H9 (cell line): ENCODE data around the gene FAM180B. TPM values are rescaled to one million over a fixed set of nuclear protein-coding genes. Genes with fewer than 3 reads are reported as not detected.

Source experiments
- DNase-seq: peaks from one replicate; pipeline ENCODE4 v3.0.0-alpha.2; 2017
- H2AFZ ChIP-seq: one replicate; pipeline ENCODE4 v1.6.1; 2013; ENCODE audit warnings: mild to moderate bottlenecking, low read length, control low read depth, moderate library complexity
- H2AK5ac ChIP-seq: 2 replicates; pipeline ENCODE4 v1.6.1; 2013; ENCODE audit warnings: low read length, control low read depth, mixed read lengths; ENCODE audit not compliant: insufficient read length
- H2BK120ac ChIP-seq: one replicate; pipeline ENCODE4 v1.6.1; 2013; ENCODE audit warnings: low read depth, mild to moderate bottlenecking, low read length, control low read depth, inconsistent platforms; ENCODE audit not compliant: poor library complexity, severe bottlenecking
- H2BK12ac ChIP-seq: 2 replicates; pipeline ENCODE4 v1.6.1; 2013; ENCODE audit warnings: low read length, control low read depth, mixed read lengths, low read depth; ENCODE audit not compliant: insufficient read length
- H2BK15ac ChIP-seq: 2 replicates; pipeline ENCODE4 v1.6.1; 2013; ENCODE audit warnings: low read depth, low read length, control low read depth
- H2BK20ac ChIP-seq: one replicate; pipeline ENCODE4 v1.6.1; 2013; ENCODE audit warnings: low read depth, mild to moderate bottlenecking, low read length, control low read depth, inconsistent platforms; ENCODE audit not compliant: poor library complexity, severe bottlenecking
- H2BK5ac ChIP-seq: 2 replicates; pipeline ENCODE4 v1.6.1; 2013; ENCODE audit warnings: low read length, control low read depth, mixed read lengths; ENCODE audit not compliant: insufficient read length
- H3K14ac ChIP-seq: 2 replicates; pipeline ENCODE4 v1.6.1; 2013; ENCODE audit warnings: low read length, control low read depth; ENCODE audit not compliant: insufficient read depth
- H3K18ac ChIP-seq: 2 replicates; pipeline ENCODE4 v1.6.1; 2013; ENCODE audit warnings: low read depth, mild to moderate bottlenecking, mixed read lengths, low read length, control low read depth; ENCODE audit not compliant: insufficient read length
- H3K23ac ChIP-seq: 2 replicates; pipeline ENCODE4 v1.6.1; 2013; ENCODE audit warnings: low read length, control low read depth, mixed read lengths, low read depth; ENCODE audit not compliant: insufficient read length
- H3K23me2 ChIP-seq: 2 replicates; pipeline ENCODE4 v1.6.1; 2013; ENCODE audit warnings: low read depth, mild to moderate bottlenecking, mixed read lengths, low read length, control low read depth; ENCODE audit not compliant: insufficient read length, poor library complexity, severe bottlenecking
- H3K27ac ChIP-seq: 2 replicates; pipeline ENCODE4 v1.5.1; 2013; ENCODE audit warnings: low read length, control low read depth, mixed read lengths, low read depth; ENCODE audit not compliant: insufficient read length
- H3K27me3 ChIP-seq: 2 replicates; pipeline ENCODE4 v1.6.1; 2013; ENCODE audit warnings: low read length, control low read depth, inconsistent platforms; ENCODE audit not compliant: insufficient read depth
- H3K4ac ChIP-seq: 2 replicates; pipeline ENCODE4 v1.6.1; 2013; ENCODE audit warnings: low read depth, mild to moderate bottlenecking, control low read depth, inconsistent platforms, low read length, moderate library complexity
- H3K4me1 ChIP-seq: 2 replicates; pipeline ENCODE4 v1.6.1; 2013; ENCODE audit warnings: low read length, control low read depth, inconsistent platforms; ENCODE audit not compliant: insufficient read depth
- H3K4me2 ChIP-seq: 2 replicates; pipeline ENCODE4 v1.6.1; 2013; ENCODE audit warnings: low read length, control low read depth, mixed read lengths; ENCODE audit not compliant: insufficient read length, insufficient read depth
- H3K56ac ChIP-seq: 2 replicates; pipeline ENCODE4 v1.6.1; 2013; ENCODE audit warnings: low read depth, mild to moderate bottlenecking, mixed read lengths, low read length, control low read depth; ENCODE audit not compliant: insufficient read length
- H3K79me1 ChIP-seq: 2 replicates; pipeline ENCODE4 v1.6.1; 2013; ENCODE audit warnings: low read depth, mild to moderate bottlenecking, moderate library complexity, low read length, control low read depth, inconsistent platforms; ENCODE audit not compliant: insufficient read depth, poor library complexity, severe bottlenecking
- H3K79me2 ChIP-seq: 2 replicates; pipeline ENCODE4 v1.6.1; 2013; ENCODE audit warnings: low read length, control low read depth, inconsistent platforms; ENCODE audit not compliant: insufficient read depth
- H3K9ac ChIP-seq: 2 replicates; pipeline ENCODE4 v1.6.1; 2013; ENCODE audit warnings: low read length, control low read depth, mixed read lengths; ENCODE audit not compliant: insufficient read length; ENCODE audit errors: extremely low read depth
- H3K9me3 ChIP-seq: one replicate; pipeline ENCODE4 v1.6.1; 2013; ENCODE audit warnings: low read depth, low read length, inconsistent platforms; ENCODE audit not compliant: control insufficient read depth
- H3T11ph ChIP-seq: one replicate; pipeline ENCODE4 v1.6.1; 2013; ENCODE audit warnings: mild to moderate bottlenecking, low read length, control low read depth, inconsistent platforms
- H4K20me1 ChIP-seq: one replicate; pipeline ENCODE4 v1.6.1; 2013; ENCODE audit not compliant: control insufficient read depth, insufficient read length, insufficient read depth
- H4K5ac ChIP-seq: 2 replicates; pipeline ENCODE4 v1.6.1; 2013; ENCODE audit warnings: low read depth, mild to moderate bottlenecking, mixed read lengths, low read length, control low read depth; ENCODE audit not compliant: insufficient read length
- H4K8ac ChIP-seq: replicated peaks from 2 replicates; pipeline ENCODE4 v1.6.1; 2013; ENCODE audit warnings: low read length, control low read depth, mixed read lengths, low read depth; ENCODE audit not compliant: insufficient read length
- H4K91ac ChIP-seq: 2 replicates; pipeline ENCODE4 v1.6.1; 2013; ENCODE audit warnings: low read depth, mild to moderate bottlenecking, moderate library complexity, mixed read lengths, low read length, control low read depth; ENCODE audit not compliant: insufficient read length
- H3K27ac Mint-ChIP-seq, 3 experiments: 2 replicates in 2 of 3; 3 replicates in 1 of 3; pipeline ENCODE4 v1.8.0; 2020 to 2021; ENCODE audit warnings: mixed read lengths in 3 of 3, mild to moderate bottlenecking in 1 of 3, moderate library complexity in 1 of 3
- H3K27me3 Mint-ChIP-seq: 2 replicates; pipeline ENCODE4 v1.8.0; 2021; ENCODE audit warnings: low read depth, mild to moderate bottlenecking, moderate library complexity, mixed read lengths
- H3K36me3 Mint-ChIP-seq, 3 experiments: 2 replicates in 2 of 3; 3 replicates in 1 of 3; pipeline ENCODE4 v1.8.0; 2020 to 2021; ENCODE audit warnings: low read depth in 3 of 3, mixed read lengths in 3 of 3; ENCODE audit not compliant: insufficient read depth in 1 of 3
- H3K4me1 Mint-ChIP-seq, 2 experiments: 2 replicates each; pipeline ENCODE4 v1.8.0; 2020; ENCODE audit warnings: mixed read lengths in 2 of 2
- H3K4me3 Mint-ChIP-seq, 2 experiments: 2 replicates in 1 of 2; 3 replicates in 1 of 2; pipeline ENCODE4 v1.8.0; 2020 to 2021; ENCODE audit warnings: mild to moderate bottlenecking in 2 of 2, mixed read lengths in 2 of 2, moderate library complexity in 1 of 2
- H3K9me3 Mint-ChIP-seq, 2 experiments: 2 replicates in 1 of 2; 3 replicates in 1 of 2; pipeline ENCODE4 v1.8.0; 2020; ENCODE audit warnings: mild to moderate bottlenecking in 2 of 2, mixed read lengths in 2 of 2, moderate library complexity in 1 of 2
- CTCF ChIP-seq: fragments of 200-600 bp; sonication (generic); conservative IDR thresholded peaks from 3 replicates; pipeline ENCODE4 v1.8.0; 2021; ENCODE audit warnings: antibody characterized with exemption, mild to moderate bottlenecking
- WGBS: extraction: QIAGEN DNeasy Blood & Tissue Kit; methylation state at CpG from one replicate; pipeline ENCODE4 v1.1.7; 2013; ENCODE audit warnings: missing lambda C conversion rate, low lambda C conversion rate, mixed read lengths; ENCODE audit not compliant: insufficient read length; ENCODE audit errors: extremely low coverage; 5-methylcytosine and 5-hydroxymethylcytosine counted together
- total RNA-seq: library from RNA; stranded (reverse); gene quantifications from 2 replicates; pipeline ENCODE4 v1.2.1, GENCODE V29; 2021

FAM180B gene
- total RNA-seq, 1 experiment from 2014 or later = 0.37 TPM

GRCh38 chr11:47552566-47553405 is 33.7 kb upstream of the FAM180B start, which contains the start of gene CELF1:
Gene CELF1 (minus strand): TSS chr11:47553132. CDS start chr11:47499523, 53,609 bp downstream.
- no peak within 1 kb of the TSS for H2BK15ac ChIP-seq
- H4K20me1 ChIP-seq = no peaks in the 10 kb centered on the region
- H3K4ac ChIP-seq = no peak within 1 kb of the TSS; the same call in 1 of the 2 replicates
- H3K56ac ChIP-seq = no peak within 1 kb of the TSS
- no peak within 1 kb of the TSS for H2AK5ac ChIP-seq
- H3K9me3 Mint-ChIP-seq = peaks cover 0 to 3% of the 10 kb centered on the region in 2 experiments; a peak in 1 of 5 replicates
- no peak within 1 kb of the TSS for H2BK120ac ChIP-seq
- H3K23ac ChIP-seq = no peak within 1 kb of the TSS
- H3K23me2 ChIP-seq = peaks cover 3% of the 10 kb centered on the region
- no peak within 1 kb of the TSS for H4K5ac ChIP-seq
- H4K91ac ChIP-seq = no peak within 1 kb of the TSS
- no peak within 1 kb of the TSS for H2BK20ac ChIP-seq
- no peak within 1 kb of the TSS for H2AFZ ChIP-seq
- peaks cover 40% of the 10 kb centered on the region for H3K79me2 ChIP-seq
- no peaks in the 10 kb centered on the region for H3K79me1 ChIP-seq
- H3K4me1 Mint-ChIP-seq = peaks cover 25 to 26% of the 10 kb centered on the region in 2 experiments
- peak; percentile 92 for DNase-seq
- peak within 1 kb of the TSS; percentile 84 for H3K9ac ChIP-seq
- peak within 1 kb of the TSS; percentile 99 to 100 for H3K4me3 Mint-ChIP-seq
- H3K18ac ChIP-seq = peak within 1 kb of the TSS; percentile 53
- no peak within 1 kb of the TSS for H2BK12ac ChIP-seq
- peak within 1 kb of the TSS; percentile 3 for H3K27ac ChIP-seq
- peak; percentile 96 for TF ChIP-seq CTCF
- H2BK5ac ChIP-seq = no peak within 1 kb of the TSS
- H3K27me3 ChIP-seq = no peaks in the 10 kb centered on the region
- peaks cover 14 to 31% (median 19%) of the 10 kb centered on the region in 3 experiments; a peak in 6 of 7 replicates for H3K36me3 Mint-ChIP-seq
- no peaks in the 10 kb centered on the region; the same call in 1 of the 2 replicates for H3K4me1 ChIP-seq
- H3K27me3 Mint-ChIP-seq = peaks cover 2% of the 10 kb centered on the region; the same call in 1 of the 2 replicates
- H3K9me3 ChIP-seq = no peaks in the 10 kb centered on the region
- H3K4me2 ChIP-seq = peak within 1 kb of the TSS; percentile 86
- H4K8ac ChIP-seq = no peak within 1 kb of the TSS
- no CpG with 5 or more reads among the region's 89 CpGs for WGBS
- peak within 1 kb of the TSS; percentile 96 to 100 (median 99) for H3K27ac Mint-ChIP-seq
- peak within 1 kb of the TSS; percentile 68 for H3K14ac ChIP-seq
- H3T11ph ChIP-seq = no peak within 1 kb of the TSS
